K562 (cell line): ENCODE results near the gene TMIGD2. TPM values are rescaled to one million over a fixed set of nuclear protein-coding genes. Genes with fewer than 3 reads are reported as not detected.

Source experiments
- ATF2 ChIP-seq: sonication (generic); formaldehyde crosslinking; IDR thresholded peaks from 2 replicates; pipeline ENCODE4 v1.8.1; 2022; ENCODE audit warnings: missing genetic modification reagents
- BHLHE40 ChIP-seq: IDR thresholded peaks from 2 replicates; pipeline ENCODE4 v1.6.1; 2011; ENCODE audit warnings: low read length, improper control_type of control experiment
- CBFB ChIP-seq: sonication (generic); formaldehyde crosslinking; IDR thresholded peaks from 2 replicates; pipeline ENCODE4 v1.4.0; 2020; ENCODE audit warnings: mild to moderate bottlenecking, missing genetic modification reagents
- CBX5 ChIP-seq: IDR thresholded peaks from 2 replicates; pipeline ENCODE4 v1.6.1; 2014; ENCODE audit warnings: low read depth, borderline replicate concordance
- CREBBP ChIP-seq: IDR thresholded peaks from one replicate; pipeline ENCODE4 v1.6.1; 2012; ENCODE audit warnings: low read depth, mild to moderate bottlenecking, control low read depth, inconsistent platforms, low read length
- GTF2A2 ChIP-seq: IDR thresholded peaks from 2 replicates; pipeline ENCODE4 v1.6.1; 2016; ENCODE audit warnings: mild to moderate bottlenecking, missing genetic modification characterization, missing compliant biosample characterization
- HOXB6 ChIP-seq: fragments of 250-450 bp; sonication (Bioruptor Pico); IDR thresholded peaks from 2 replicates; pipeline ENCODE4 v1.5.1; 2022; ENCODE audit warnings: mild to moderate bottlenecking, borderline replicate concordance
- JUN ChIP-seq, 2 experiments: sonication (generic) in 1 of 2; formaldehyde crosslinking in 1 of 2; IDR thresholded peaks; 2 replicates each; pipeline versions ENCODE4 v1.6.1 to v1.8.0; 2012 to 2022; ENCODE audit warnings: borderline replicate concordance in 2 of 2, mild to moderate bottlenecking in 2 of 2, improper control_type of control experiment in 1 of 2, low read depth in 1 of 2, low read length in 1 of 2, missing genetic modification reagents in 1 of 2
- MAZ ChIP-seq, 2 experiments: fragments of 450-650 bp in 1 of 2; sonication (generic) in 1 of 2; formaldehyde crosslinking; IDR thresholded peaks in 1 of 2; conservative IDR thresholded peaks in 1 of 2; 2 replicates each; pipeline versions ENCODE4 v1.4.0 to v1.5.0; 2020; ENCODE audit warnings: mild to moderate bottlenecking in 1 of 2, missing genetic modification reagents in 1 of 2
- MYNN ChIP-seq, 2 experiments: sonication (generic); formaldehyde crosslinking in 1 of 2; IDR thresholded peaks; 2 replicates each; pipeline versions ENCODE4 v1.5.0 to v1.6.1; 2016 to 2020; ENCODE audit warnings: antibody characterized with exemption in 1 of 2, missing genetic modification reagents in 1 of 2
- NFRKB ChIP-seq: fragments of 450-650 bp; IDR thresholded peaks from 2 replicates; pipeline ENCODE4 v1.6.1; 2016; ENCODE audit warnings: low read depth
- PHF21A ChIP-seq: fragments of 450-650 bp; IDR thresholded peaks from 2 replicates; pipeline ENCODE4 v1.6.1; 2017; ENCODE audit warnings: low read depth, borderline replicate concordance
- PPARD ChIP-seq: fragments of 250-450 bp; sonication (Bioruptor Pico); IDR thresholded peaks from 2 replicates; pipeline ENCODE4 v1.8.0; 2022; ENCODE audit warnings: inconsistent platforms, mild to moderate bottlenecking, moderate library complexity
- STAT5A ChIP-seq: IDR thresholded peaks from 2 replicates; pipeline ENCODE4 v1.6.1; 2012; ENCODE audit warnings: low read length, inconsistent platforms, borderline replicate concordance
- SUPT5H ChIP-seq: fragments of 450-650 bp; IDR thresholded peaks from 2 replicates; pipeline ENCODE4 v1.6.1; 2016
- THAP12 ChIP-seq: fragments of 250-450 bp; sonication (Bioruptor Pico); IDR thresholded peaks from 2 replicates; pipeline ENCODE4 v1.9.0; 2021; ENCODE audit warnings: mild to moderate bottlenecking, inconsistent platforms
- ZEB2 ChIP-seq: fragments of 450-650 bp; IDR thresholded peaks from 2 replicates; pipeline ENCODE4 v1.6.1; 2016
- ZFP1 ChIP-seq: fragments of 450-650 bp; formaldehyde crosslinking; IDR thresholded peaks from 2 replicates; pipeline ENCODE4 v1.4.0; 2020; ENCODE audit warnings: mild to moderate bottlenecking, mixed read lengths
- ZFPM2 ChIP-seq: fragments of 250-450 bp; sonication (Bioruptor Pico); IDR thresholded peaks from 2 replicates; pipeline ENCODE4 v1.5.1; 2022; ENCODE audit warnings: mild to moderate bottlenecking
- ZNF23 ChIP-seq: fragments of 250-450 bp; sonication (Bioruptor Pico); IDR thresholded peaks from 2 replicates; pipeline ENCODE4 v1.4.0; 2020; ENCODE audit warnings: mild to moderate bottlenecking
- ZNF41 ChIP-seq: fragments of 250-450 bp; sonication (Bioruptor Pico); conservative IDR thresholded peaks from 2 replicates; pipeline ENCODE4 v1.4.0; 2020; ENCODE audit warnings: mild to moderate bottlenecking
- ZNF586 ChIP-seq: fragments of 450-650 bp; formaldehyde crosslinking; conservative IDR thresholded peaks from 2 replicates; pipeline ENCODE4 v1.4.0; 2020; ENCODE audit warnings: mild to moderate bottlenecking, moderate library complexity
- ZNF639 ChIP-seq, 2 experiments: fragments of 200-800 bp in 1 of 2; sonication (Bioruptor generic) in 1 of 2; sonication (generic) in 1 of 2; formaldehyde crosslinking in 1 of 2; IDR thresholded peaks in 1 of 2; conservative IDR thresholded peaks in 1 of 2; 2 replicates each; pipeline versions ENCODE4 v1.5.0 to v1.6.1; 2016 to 2020; ENCODE audit warnings: missing compliant biosample characterization in 1 of 2, missing genetic modification characterization in 1 of 2, missing genetic modification reagents in 1 of 2
- ZSCAN32 ChIP-seq: fragments of 450-650 bp; formaldehyde crosslinking; IDR thresholded peaks from 2 replicates; pipeline ENCODE4 v1.4.0; 2020; ENCODE audit warnings: mild to moderate bottlenecking, moderate library complexity
- polyA plus RNA-seq, 8 experiments: library from polyadenylated mRNA; depleted of rRNA in 4 of 8; stranded (reverse) in 5 of 8; unstranded in 3 of 8; fragments of >200 nt; fragmentation: Nextera tagmentation in 2 of 8; fragmentation: Illumina TruSeq in 1 of 8; extraction: Ambion mirVana in 2 of 8; extraction: Trizol in 1 of 8; gene quantifications; 2 replicates each; pipeline versions ENCODE4 v1.2.1 to v1.2.3, GENCODE V29; 2011 to 2014; ENCODE audit warnings: inconsistent platforms in 1 of 8, missing spikeins in 1 of 8
- total RNA-seq, 7 experiments: library from RNA; depleted of rRNA in 6 of 7; stranded (reverse); fragments of >200 nt in 6 of 7; fragmentation: Illumina TruSeq in 2 of 7; extraction: Trizol in 2 of 7; gene quantifications; 2 replicates each; pipeline versions ENCODE4 v1.2.1 to v1.2.3, GENCODE V29; 2011 to 2021; ENCODE audit warnings: low replicate concordance in 1 of 7

TMIGD2 gene
- total and polyA plus RNA-seq, 9 of the 15 experiments (the other 6 are each of a cell fraction or from before 2014, with no cell fraction given), result not detected

GRCh38 chr19:4327252-4327876, 25.2 kb upstream of the TMIGD2 start (continued):
- TF ChIP-seq ZNF586 (no peak), ZFPM2 (CRISPR knock-in tag) (no peak), JUN (IDR thresholded peaks at IDR 0.05; ENCODE audit: borderline replicate concordance, low read depth, low read length) (peak; percentile 5; the same call in 1 of the 2 replicates), JUN (CRISPR knock-in tag; IDR thresholded peaks at IDR 0.05; ENCODE audit: borderline replicate concordance) (no peak), ZFP1 (CRISPR knock-in tag) (no peak), BHLHE40 (no peak; the same call in 1 of the 2 replicates), ATF2 (CRISPR knock-in tag) (no peak), CBFB (CRISPR knock-in tag) (no peak; the same call in 1 of the 2 replicates), ZNF23 (CRISPR knock-in tag) (no peak), MYNN (IDR thresholded peaks at IDR 0.05) (no peak), MYNN (CRISPR knock-in tag; IDR thresholded peaks at IDR 0.05) (no peak), PHF21A (no peak), THAP12 (CRISPR knock-in tag) (peak; percentile 4; the same call in 1 of the 2 replicates), HOXB6 (CRISPR knock-in tag) (no peak), GTF2A2 (tag) (no peak), CREBBP (no peak), MAZ (CRISPR knock-in tag; conservative IDR thresholded peaks at IDR 0.05 in 1 of 2, IDR thresholded peaks at IDR 0.05 in 1 of 2) (no peak), ZNF639 (CRISPR knock-in tag; conservative IDR thresholded peaks at IDR 0.05 in 1 of 2, IDR thresholded peaks at IDR 0.05 in 1 of 2) (no peak), ZEB2 (0 out of 2 replicates have a peak, but pooled peaks have one; percentile 38), PPARD (CRISPR knock-in tag) (no peak), STAT5A (no peak), CBX5 (no peak), ZSCAN32 (CRISPR knock-in tag) (no peak), NFRKB (no peak), SUPT5H (peak; percentile 56), ZNF41 (CRISPR knock-in tag) (no peak)
